ENCODE data around the gene SYPL1.

SYPL1 gene

DNA sequence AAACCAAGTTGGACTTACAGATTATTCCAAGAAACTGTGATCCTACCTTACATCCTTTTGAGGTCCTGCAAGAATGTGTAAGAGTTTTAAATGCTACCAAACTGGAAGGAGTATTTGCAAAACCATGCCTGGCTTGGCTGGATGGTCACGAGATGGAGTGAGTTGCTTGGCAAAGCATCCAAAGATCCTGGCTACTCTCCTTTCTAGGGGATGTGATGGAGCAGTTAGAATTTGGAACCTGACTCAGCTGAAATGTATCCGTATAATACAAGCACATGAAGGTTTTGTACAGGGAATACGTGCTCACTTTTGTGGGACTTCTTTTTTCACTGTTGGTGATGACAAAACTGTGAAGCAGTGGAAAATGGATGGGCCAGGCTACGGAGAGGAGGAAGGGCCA is 13.3 kb upstream of the SYPL1 start:
- Histone ChIP-seq H3K4me3 (ENCODE audit: low read depth in 1 of 2, low read length in 1 of 2) (no peak overlapping the region), H3K27ac (no peak overlapping the region), H3K9me3 (no peaks in the 10 kb centered on the region), H3K4me1 (ENCODE audit: control insufficient read depth in 1 of 2, insufficient read depth in 1 of 2, low read depth in 1 of 2, low read length in 1 of 2) (peaks cover 0 to 12% of the 10 kb centered on the region in 2 experiments), H3K36me3 (no peaks in the 10 kb centered on the region), H3K27me3 (no peaks in the 10 kb centered on the region)
- TF ChIP-seq, protein P1, sequence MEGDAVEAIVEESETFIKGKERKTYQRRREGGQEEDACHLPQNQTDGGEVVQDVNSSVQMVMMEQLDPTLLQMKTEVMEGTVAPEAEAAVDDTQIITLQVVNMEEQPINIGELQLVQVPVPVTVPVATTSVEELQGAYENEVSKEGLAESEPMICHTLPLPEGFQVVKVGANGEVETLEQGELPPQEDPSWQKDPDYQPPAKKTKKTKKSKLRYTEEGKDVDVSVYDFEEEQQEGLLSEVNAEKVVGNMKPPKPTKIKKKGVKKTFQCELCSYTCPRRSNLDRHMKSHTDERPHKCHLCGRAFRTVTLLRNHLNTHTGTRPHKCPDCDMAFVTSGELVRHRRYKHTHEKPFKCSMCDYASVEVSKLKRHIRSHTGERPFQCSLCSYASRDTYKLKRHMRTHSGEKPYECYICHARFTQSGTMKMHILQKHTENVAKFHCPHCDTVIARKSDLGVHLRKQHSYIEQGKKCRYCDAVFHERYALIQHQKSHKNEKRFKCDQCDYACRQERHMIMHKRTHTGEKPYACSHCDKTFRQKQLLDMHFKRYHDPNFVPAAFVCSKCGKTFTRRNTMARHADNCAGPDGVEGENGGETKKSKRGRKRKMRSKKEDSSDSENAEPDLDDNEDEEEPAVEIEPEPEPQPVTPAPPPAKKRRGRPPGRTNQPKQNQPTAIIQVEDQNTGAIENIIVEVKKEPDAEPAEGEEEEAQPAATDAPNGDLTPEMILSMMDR (IDR thresholded peaks at IDR 0.05), result no peak

DNA sequence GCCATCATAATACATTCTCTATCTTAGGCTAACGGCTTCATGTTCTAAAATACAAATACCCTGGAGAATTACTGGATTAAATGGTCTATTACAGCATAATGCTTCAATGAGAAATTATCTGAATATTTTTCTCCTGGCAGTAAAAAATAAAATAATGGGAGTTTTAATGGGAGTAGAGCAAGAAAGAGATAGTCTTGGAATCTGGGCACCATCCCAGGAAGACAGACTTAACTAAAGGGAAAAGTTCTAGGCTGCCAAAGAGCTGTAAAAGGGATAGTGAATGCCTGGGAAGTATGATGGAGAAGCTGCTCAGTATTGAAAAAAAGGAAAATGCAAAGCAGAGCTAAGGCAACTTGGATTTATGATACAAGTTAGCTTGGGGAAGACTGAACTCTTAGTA is 12.1 kb upstream of the SYPL1 start:
- H3K27ac ChIP-seq, result no peak overlapping the region
- no peaks in the 10 kb centered on the region for H3K27me3 ChIP-seq
- no peak overlapping the region for H3K4me3 ChIP-seq (ENCODE audit: low read depth in 1 of 2, low read length in 1 of 2)
- no peaks in the 10 kb centered on the region for H3K9me3 ChIP-seq
- TF ChIP-seq, protein P1 (IDR thresholded peaks at IDR 0.05), result no peak
- H3K4me1 ChIP-seq (ENCODE audit: control insufficient read depth in 1 of 2, insufficient read depth in 1 of 2, low read depth in 1 of 2, low read length in 1 of 2), result peaks cover 0 to 12% of the 10 kb centered on the region in 2 experiments
- no peaks in the 10 kb centered on the region for H3K36me3 ChIP-seq

DNA sequence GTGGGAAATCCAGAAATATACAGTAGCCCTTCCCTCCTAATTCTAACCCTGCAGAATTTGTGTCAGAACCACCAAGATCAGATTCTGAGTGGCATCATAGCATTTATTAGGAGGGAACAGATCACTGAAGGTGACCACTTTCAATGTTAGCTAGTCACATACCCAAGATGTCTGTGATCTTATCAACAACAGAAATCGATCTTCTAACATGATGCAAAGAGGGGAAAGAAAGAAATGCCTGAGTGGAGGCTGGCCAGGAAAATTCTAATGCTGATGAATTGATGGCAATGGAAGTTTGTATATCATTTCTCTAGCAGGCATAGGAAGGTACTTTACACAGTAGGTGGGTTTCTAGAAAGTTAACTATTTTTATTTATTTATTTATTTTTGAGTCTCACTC is 10.6 kb upstream of the SYPL1 start:
- TF ChIP-seq, protein P1 (IDR thresholded peaks at IDR 0.05), result no peak
- H3K9me3 ChIP-seq, result no peaks in the 10 kb centered on the region
- no peak overlapping the region for H3K4me3 ChIP-seq (ENCODE audit: low read depth in 1 of 2, low read length in 1 of 2)

DNA sequence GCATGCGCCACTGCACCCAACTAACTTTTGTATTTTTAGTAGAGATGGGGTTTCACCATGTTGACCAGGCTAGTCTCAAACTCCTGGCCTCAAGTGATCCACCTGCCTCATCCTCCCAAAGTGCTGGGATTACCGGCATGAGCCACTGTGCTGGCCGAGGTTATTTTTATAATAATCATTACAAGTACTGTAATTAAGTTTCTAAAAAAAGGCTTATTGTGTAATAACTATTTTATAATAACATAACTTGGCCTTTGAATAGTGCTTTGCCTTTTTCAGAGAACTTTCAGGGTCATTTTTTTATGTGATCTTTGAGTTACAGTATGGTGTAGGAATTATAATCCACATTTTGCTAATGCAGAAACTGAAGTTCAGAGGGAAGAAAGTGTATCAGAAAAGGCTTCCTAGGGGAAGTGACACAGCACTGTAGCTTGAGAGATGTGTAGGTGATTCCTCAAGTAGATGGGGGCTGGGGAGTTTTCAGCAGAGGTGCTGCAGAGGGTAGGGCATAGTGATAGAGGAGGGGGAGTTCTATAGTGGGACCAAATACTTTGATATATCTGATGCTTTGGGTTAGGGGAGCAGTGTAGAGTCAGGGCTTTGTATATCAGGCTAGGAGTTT is 9.2 kb upstream of the SYPL1 start:
- H3K9me3 ChIP-seq, result no peaks in the 10 kb centered on the region
- no peak overlapping the region for H3K4me3 ChIP-seq (ENCODE audit: low read depth in 1 of 2, low read length in 1 of 2)
- H3K27ac ChIP-seq, result no peak overlapping the region
- H3K27me3 ChIP-seq, result no peaks in the 10 kb centered on the region
- TF ChIP-seq, protein P1 (IDR thresholded peaks at IDR 0.05), result no peak
- no peaks in the 10 kb centered on the region for H3K36me3 ChIP-seq
- peaks cover 0 to 8% of the 10 kb centered on the region in 2 experiments for H3K4me1 ChIP-seq (ENCODE audit: control insufficient read depth in 1 of 2, insufficient read depth in 1 of 2, low read depth in 1 of 2, low read length in 1 of 2)

More for the DNA sequence above, 10.6 kb upstream of the SYPL1 start:
- H3K36me3 ChIP-seq, result no peaks in the 10 kb centered on the region
- peaks cover 0 to 12% of the 10 kb centered on the region in 2 experiments for H3K4me1 ChIP-seq (ENCODE audit: control insufficient read depth in 1 of 2, insufficient read depth in 1 of 2, low read depth in 1 of 2, low read length in 1 of 2)
- H3K27ac ChIP-seq, result no peak overlapping the region
- H3K27me3 ChIP-seq, result no peaks in the 10 kb centered on the region

DNA sequence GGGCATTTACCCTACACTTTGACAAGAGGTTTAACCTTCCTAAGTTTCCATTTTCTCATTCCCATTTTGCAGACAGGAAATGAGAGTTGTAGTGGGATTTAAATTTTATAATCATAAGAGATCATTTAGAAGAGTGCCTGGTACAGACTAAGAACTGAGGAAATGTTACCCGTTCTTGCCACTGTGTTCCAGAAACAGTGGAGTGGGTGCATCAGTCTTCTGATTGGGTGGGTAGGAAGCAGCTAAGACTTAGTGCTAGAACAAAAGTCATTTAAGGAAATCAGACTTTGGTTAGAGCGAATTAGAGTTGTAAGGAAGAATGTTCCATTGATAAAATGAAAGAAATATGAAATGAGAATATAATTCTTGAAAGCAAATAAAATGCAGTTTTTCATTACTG is 8.4 kb upstream of the SYPL1 start:
- H3K9me3 ChIP-seq, result no peaks in the 10 kb centered on the region
- TF ChIP-seq, protein P1 (IDR thresholded peaks at IDR 0.05), result no peak
- no peaks in the 10 kb centered on the region for H3K36me3 ChIP-seq
- no peak overlapping the region for H3K27ac ChIP-seq
- H3K4me1 ChIP-seq (ENCODE audit: control insufficient read depth in 1 of 2, insufficient read depth in 1 of 2, low read depth in 1 of 2, low read length in 1 of 2), result peaks cover 0 to 6% of the 10 kb centered on the region in 2 experiments
- H3K4me3 ChIP-seq (ENCODE audit: low read depth in 1 of 2, low read length in 1 of 2), result no peak overlapping the region
- no peaks in the 10 kb centered on the region for H3K27me3 ChIP-seq

Data from neutrophil (primary cell).